GM18499 (cell line): ENCODE results near the gene UBASH3B.
"Not testable (repeated sequence)": the region's sequence is repeated elsewhere in the genome, so short reads cannot be mapped to it uniquely, and the experiment has no call there.

Source experiments
- ATAC-seq: cut with Tn5 transposase; IDR thresholded peaks from one replicate; pipeline ENCODE4 v1.9.1; 2021; ENCODE audit warnings: moderate number of reproducible peaks; ENCODE audit not compliant: insufficient read depth, unreplicated experiment

UBASH3B gene

DNA sequence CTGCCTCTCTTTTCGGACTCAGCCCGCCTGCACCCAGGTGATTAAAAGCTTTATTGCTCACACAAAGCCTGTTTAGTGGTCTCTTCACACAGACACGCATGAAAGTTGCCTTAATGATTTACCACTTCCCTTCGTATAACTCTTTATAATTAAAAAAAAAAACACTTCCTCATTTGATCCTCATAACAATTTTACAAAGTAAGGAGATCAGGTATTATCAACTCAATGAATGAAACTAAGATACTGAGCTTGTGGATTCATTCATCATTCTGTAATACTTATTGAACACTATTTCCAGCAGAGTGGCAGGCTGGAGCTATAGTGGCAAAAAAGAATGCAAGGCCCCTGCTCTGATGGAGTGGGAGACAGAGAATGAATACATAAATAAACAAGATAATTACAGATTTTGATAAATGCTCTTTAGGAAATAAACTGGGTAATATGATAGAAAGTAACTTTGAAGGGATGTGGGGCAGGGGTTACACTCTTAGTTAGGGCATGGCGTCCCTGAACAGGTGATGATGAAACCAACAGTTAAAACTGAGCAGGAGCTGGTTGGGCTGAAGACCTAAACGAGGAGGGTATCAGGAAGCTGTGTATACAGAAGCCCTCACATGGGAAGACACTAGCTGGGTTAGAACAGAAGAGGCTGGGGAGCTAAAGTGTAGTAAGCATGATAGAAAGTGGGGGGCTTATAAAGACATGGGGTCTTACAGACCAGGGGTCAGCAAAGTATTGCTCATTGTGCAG is 177.4 kb downstream of the UBASH3B start:
- ATAC-seq, result no peak

DNA sequence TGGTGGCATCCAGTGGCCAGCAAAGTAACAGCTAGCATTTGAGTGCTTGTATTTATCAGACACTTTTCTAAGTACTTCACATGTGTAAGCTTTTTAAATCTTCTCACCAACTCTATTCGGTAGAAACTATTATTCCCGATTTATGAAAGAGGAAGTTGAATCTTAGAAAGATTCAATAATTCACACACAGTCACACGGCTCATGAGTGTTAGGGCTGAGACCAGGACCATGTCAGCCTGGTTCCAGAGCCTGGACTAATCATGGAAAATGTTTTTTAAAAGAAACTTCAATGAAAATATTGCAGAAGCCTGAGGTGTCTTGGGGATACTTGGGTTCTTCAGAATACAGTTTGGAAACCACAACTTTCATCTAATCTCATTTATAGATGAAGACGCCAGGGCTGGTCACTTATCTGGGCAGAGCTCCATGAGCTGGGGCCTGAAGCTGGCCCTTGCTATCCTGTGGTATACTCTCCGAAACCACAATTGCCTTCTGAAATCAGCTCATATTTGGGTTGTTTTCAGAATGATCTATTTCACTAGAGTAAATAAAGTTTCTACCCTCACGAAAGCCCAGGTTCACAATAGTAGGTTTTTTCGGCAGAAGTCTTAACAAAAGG is 178.4 kb downstream of the UBASH3B start:
- no peak for ATAC-seq

DNA sequence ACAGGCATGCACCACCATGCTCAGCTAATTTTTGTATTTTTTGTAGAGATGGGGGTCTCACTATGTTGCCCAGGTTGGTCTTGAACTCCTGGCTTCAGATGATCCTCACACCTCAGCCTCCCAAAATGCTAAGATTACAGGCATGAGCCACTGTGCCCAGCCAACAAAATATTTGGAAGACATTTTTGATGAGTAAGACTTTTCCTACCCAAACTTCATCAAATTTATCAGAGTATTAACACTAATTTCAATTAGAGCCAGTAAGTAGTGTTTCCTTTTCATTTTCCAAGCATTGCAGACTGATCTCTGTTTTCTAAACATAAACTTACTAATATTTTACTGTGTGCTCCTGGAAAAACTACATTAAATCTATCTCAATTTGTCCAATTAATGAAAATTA is 181.4 kb downstream of the UBASH3B start:
- ATAC-seq, result no peak

DNA sequence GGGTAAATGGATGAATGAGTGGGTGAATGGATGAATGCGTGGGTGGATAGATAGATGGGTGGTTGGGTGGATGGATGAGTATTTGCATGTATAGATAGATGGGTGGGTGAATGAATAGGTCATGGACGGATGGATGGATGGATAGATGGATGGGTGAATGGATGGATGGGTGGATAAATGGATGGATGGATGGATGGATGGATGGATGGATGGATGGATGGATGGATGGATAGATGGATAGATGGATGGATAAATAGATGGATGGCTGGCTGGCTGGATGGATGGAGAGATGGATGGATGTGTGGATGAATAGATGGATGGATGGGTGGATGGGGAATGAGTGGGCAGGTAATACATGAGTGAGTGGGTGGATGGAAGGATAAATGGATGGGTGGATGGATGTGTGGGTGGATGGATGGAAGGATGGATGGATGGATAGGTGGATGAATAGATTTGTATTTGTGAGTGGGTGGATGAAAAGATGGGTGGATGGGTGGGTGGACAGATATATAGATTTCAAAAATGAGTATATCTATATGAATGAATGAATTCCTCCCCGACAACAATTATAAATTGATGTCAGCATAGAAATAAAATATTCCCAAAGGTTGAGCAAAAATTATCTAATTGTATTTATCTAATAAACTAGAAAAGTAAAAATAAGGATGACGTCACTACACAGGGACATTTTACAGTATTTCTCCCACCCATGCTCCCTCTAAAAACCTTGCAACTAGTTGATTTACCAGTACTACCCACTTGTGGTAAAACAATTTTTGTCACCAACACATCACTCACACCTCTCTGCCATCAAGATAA is 182.2 kb downstream of the UBASH3B start:
- ATAC-seq, result no peak

DNA sequence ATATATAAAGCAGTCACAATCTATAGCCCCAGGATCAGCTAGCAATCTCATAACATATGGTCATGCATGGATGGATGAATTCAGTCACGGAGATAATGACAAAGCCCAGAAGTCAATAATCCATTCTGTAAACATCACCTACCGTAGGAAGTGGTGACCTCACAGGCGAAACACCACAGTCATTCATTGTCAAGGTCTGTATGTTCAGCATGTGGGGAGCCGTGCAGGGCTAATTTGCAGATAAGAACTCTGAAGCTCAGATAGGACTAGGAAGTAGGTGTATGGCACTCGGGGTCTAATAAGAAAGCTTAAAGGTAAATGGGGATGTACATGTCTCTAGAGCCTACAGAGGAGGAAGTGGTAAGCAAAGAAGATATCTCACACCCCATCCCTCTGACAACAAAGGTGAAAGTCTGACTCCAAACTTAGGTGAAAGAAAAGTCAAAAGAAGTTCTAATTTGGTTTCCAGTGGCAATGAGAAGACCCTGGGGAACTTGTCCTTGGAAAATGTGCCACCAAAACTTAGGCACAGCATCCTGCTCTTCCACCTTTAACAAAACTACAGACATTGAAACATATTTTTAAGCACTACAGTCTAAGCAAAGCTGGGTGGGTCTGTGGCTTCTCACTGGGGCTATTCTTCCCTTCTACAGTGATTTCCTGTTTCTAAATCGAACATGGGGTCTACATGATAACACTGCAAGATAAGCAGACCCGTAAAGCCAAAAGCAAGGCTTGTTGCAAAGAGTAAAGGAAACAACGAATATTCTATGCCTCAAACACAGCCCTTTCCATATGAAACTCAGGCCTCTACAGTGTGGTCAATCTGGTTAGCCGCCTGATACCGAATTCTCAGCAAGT is 188.0 kb downstream of the UBASH3B start:
- peak; percentile 77 for ATAC-seq

DNA sequence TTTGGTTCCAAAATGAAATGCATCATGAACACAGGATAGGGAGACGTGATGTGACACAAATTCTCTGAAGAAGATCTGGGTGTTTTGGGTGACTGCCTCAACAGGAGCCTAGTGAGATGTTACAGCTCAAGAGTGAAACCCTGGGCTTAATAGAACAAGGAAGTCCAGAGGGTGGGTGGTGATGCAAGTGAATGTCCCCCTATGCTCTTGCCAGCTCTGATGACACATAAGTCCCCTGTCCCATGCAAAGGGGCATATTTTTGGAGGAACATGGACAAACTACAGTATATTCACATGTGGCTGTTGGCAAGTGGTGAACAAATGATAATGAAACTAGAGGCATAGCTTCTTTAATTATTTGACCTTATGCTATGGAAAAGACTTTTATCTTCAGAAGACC is 191.9 kb downstream of the UBASH3B start:
- ATAC-seq, result no peak

DNA sequence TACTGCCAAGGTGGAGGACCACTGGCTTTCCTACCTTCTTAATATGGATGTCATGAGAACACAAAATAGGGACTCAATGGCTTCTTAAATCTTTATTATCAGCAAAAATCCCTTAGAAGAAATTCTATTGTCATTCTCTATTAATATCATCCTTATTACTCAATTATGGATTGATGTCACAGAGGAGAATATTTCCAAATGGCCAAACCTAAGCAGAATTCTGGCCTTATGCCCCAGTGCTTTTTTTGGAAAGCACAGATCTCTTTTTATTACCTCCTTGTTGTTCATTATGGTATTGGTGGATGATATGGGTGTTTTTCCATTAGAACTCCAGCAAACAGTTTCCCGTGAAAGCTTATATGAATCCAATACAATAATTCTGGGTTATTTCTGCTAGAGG is 192.7 kb downstream of the UBASH3B start:
- ATAC-seq, result no peak

DNA sequence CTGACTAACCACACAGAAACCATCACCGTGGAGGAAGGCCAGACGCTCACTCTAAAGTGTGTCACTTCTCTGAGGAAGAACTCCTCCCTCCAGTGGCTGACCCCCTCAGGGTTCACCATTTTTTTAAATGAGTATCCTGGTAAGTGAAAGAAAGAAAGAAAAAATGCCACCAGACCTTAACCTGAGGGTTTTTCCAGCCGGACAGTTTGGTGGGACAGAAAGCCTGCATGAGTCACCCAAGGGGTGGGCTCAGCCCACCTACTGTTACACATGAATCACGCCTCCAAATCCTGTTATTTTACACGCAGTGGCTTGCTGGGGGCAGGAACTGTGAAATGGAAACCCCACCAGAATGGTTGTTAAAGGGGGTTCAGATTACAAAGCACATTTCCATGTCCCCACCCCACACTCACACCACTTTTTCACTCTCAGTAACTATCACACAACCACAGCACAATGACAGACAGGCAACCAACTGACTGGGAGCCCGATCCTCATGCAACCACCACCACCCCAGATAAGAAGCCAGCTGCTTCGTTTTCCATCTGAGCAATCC is 194.6 kb downstream of the UBASH3B start:
- no peak for ATAC-seq

DNA sequence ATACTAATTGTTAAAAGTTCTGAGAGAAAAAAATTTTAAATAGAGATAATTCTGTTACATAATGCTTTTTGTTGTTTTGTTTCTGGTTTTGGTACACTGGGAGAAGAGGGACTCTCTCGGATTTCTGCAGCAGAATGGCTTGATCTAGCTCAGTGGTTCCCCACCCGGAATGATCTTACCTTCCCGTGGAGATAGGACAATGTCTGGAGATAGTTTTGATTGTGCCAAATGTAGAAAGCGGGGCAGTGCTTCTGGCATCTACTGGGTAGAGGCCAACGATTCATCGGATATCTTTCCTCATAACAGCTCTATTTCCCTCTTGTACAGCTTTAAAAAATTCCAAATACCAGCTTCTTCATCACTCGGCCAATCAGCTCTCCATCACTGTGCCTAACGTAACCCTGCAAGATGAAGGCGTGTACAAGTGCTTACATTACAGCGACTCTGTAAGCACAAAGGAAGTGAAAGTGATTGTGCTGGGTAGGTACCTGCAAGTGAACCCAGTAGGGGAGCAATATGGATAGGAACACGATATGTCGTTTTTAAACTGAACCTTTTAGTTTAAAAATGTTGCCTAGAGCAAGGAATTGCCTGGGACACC is 195.9 kb downstream of the UBASH3B start:
- ATAC-seq, result no peak

DNA sequence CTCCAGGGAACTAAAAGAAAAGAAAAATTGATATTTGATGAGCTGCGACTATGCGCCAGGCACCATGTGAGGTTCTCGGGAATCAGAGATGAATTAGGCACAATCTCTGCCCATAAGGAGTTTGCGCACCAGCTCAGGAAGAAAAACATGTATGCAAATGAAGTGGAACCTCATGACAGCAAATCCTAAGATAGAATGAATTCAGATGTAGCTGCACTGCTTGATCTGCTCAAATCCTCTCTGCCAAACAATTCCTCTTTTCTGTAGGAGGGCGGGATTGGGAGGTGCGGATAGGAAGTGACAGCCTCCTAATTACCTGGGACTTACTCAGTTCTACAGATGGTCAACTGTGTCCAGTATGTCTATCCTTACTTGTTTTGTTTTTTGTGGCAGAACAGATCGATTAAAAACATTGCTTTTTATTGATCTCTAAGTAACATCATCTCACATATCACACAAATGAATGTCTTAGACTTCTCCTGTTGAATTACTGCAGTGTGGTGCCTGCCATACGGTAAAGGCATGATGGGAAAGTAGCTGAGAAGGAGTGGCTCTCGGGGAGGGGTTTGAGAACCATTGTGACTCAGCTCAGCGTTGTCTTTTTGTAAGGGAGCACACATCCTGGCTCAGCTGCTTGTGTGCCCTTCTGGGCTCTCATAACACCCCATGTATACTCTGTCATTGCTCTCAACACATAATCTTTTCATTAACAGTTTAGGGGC is 196.7 kb downstream of the UBASH3B start:
- no peak for ATAC-seq

DNA sequence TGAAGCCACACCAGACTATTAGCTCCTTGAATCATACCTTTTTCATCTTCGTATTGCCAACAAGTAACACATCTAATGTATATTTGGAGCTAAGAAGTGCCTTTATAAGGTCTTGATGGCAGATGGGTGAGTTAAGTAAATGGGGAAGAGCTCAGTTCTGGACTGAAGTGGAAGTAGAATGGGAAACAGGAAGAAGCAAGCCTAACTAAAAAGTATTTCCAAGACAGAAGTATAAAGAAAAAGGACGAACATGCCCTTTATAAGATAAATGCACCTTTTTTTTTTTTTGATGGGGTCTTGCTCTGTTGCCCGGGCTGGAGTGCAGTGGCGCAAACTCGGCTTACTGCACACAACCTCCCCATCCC is 197.3 kb downstream of the UBASH3B start:
- ATAC-seq, result no peak

DNA sequence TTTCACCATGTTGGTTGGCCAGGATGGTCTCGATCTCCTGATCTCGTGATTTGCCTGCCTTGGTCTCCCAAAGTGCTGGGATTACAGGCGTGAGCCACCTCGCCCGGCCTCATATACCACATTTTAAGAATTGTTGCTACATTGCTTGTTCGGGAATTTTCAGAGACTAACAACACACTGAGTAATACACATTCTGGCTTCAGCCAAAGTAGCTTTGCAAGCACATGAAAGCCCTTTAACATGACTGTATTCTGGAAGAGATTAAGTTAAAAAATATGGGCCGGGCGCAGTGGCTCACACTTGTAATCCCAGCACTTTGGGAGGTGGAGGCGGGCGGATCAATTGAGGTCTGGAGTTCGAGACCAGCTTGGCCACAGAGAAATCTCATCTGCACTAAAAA is 197.7 kb downstream of the UBASH3B start:
- no peak for ATAC-seq

DNA sequence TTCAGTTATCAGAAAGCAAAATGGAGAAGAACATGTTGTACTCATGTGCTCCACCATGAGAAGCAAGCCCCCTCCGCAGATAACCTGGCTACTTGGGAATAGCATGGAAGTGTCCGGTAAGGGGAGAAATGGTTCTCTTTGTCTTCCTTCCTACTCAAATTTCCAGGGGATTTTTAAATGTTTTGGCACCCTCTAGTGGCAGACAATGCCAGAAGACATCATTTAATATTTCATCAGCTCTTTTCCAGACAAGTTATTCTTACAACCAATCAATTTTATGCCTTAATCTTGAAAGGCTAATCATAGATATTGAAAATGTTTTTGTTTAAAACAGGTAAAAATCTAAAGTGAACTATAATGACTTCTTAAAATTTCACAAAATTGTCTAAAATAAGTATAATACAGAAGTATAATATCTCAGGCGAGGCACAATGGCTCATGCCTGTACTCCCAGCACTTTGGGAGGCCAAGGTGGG is 198.5 kb downstream of the UBASH3B start:
- no peak for ATAC-seq

DNA sequence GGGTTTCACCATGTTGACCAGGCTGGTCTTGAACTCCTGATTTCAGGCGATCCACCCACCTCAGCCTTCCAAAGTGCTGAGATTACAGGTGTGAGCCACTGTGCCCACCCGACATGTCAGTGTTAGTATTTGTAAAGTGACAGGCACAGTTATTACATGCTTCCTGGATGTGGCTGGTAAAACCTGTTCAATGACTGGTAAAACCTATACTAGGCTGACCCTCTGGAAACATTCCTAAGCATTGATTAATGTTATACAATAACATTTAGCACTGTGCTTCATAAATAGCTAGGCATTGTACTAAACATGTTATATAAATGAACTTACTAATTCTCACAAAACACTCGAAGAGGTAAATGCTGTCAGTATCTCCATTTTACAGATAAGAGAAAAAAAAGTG is 206.1 kb downstream of the UBASH3B start:
- ATAC-seq, result no peak

DNA sequence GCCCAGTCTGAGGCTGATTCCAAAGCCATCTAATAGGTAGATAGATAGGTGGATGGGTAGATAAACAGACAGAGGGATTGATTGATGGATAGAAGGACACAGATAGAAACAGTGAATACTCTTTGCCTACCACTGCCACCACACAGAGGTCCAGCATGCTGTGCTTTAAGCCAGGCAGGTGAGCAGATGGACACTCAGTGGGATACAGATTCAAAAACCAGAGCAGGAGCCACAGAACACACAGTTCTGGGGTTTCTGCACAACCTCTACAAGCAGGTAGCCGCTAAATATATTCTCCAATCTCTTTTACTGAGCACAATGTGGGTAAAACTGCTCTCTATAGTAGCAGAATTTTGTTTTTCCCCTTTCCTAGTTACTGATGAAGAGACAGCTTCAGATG is 206.6 kb downstream of the UBASH3B start:
- no peak for ATAC-seq

DNA sequence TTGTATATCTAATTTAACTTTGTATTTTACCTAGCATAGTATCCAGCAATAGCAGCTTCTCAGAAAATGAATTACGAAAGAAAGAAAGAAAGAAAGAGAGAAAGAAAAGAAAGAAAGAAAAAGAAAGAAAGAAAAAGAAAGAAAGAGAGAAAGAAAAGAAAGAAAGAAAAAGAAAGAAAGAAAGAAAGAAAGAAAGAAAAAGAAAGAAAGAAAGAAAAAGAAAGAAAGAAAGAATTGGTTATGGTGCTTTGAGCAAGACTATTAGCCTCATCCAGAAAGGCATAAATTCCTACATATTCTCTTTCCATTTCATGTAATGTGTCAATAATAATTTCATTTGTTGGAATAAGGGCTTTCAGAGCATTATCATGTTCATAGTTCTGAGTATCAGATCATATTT is 207.6 kb downstream of the UBASH3B start:
- ATAC-seq, result not testable (repeated sequence)

DNA sequence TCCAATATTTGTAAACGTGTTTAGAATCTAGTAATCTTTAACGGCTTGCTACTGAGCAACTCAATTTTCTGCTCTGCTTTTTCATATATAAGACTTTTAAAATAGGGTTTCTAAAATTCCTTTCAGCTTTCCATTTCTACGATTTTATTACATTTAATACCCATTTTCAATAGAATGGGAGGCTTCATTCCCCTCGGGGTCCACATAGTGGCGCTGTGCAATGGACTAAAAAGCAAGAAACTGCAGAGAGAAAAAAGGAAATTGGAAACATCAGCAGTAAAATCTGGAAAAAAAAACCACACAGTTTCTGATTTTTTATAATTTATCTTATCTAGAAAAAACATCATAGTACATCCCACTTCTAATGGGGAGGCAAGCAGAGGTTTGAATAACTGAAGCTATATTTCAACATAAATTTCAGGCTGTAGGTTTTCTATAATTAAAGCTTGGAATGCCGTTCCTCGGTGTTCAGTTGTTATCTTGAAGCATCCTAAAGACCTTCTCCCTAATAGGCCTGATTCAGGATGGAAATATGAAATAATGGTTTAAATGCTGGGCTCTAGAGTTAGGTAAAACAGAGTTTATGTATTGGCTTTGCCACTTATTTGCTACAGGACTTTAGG is 208.3 kb downstream of the UBASH3B start:
- no peak for ATAC-seq
